RWPE2 (cell line): ENCODE data around the gene SHISA7.
"Not testable (repeated sequence)": the region's sequence is repeated elsewhere in the genome, so short reads cannot be mapped to it uniquely, and the experiment has no call there.

ENCODE experiments used
- ATAC-seq: fragments of 200-7000 bp; cut with Tn5 transposase; 3 replicates; pipeline ENCODE4 v1.9.1; 2021; ENCODE audit warnings: low read depth
- DNase-seq: peaks from one replicate; pipeline ENCODE4 v3.0.0-alpha.2; 2020; ENCODE audit warnings: low spot score
- H3K27ac ChIP-seq: fragments of 450-650 bp; 2 replicates; pipeline ENCODE4 v1.5.1; 2017; ENCODE audit warnings: mild to moderate bottlenecking; ENCODE audit not compliant: poor library complexity, severe bottlenecking
- H3K27me3 ChIP-seq: fragments of 250-450 bp; sonication (Bioruptor Pico); 2 replicates; pipeline ENCODE4 v1.5.1; 2021; ENCODE audit warnings: mild to moderate bottlenecking, moderate library complexity; ENCODE audit not compliant: insufficient read depth, poor library complexity, severe bottlenecking
- H3K36me3 ChIP-seq: fragments of 250-450 bp; sonication (Bioruptor Pico); 2 replicates; pipeline ENCODE4 v1.5.1; 2020; ENCODE audit warnings: low read depth, mild to moderate bottlenecking, moderate library complexity
- H3K4me1 ChIP-seq: fragments of 250-450 bp; sonication (Bioruptor Pico); 2 replicates; pipeline ENCODE4 v1.5.1; 2021; ENCODE audit warnings: mild to moderate bottlenecking, moderate library complexity; ENCODE audit not compliant: insufficient read depth, poor library complexity, severe bottlenecking
- H3K4me3 ChIP-seq: fragments of 250-450 bp; sonication (Bioruptor Pico); 2 replicates; pipeline ENCODE4 v1.5.1; 2021; ENCODE audit warnings: mild to moderate bottlenecking, moderate library complexity; ENCODE audit not compliant: severe bottlenecking
- H3K9me3 ChIP-seq: fragments of 250-450 bp; sonication (Bioruptor Pico); 2 replicates; pipeline ENCODE4 v1.5.1; 2021; ENCODE audit warnings: mild to moderate bottlenecking, moderate library complexity; ENCODE audit not compliant: severe bottlenecking
- CTCF ChIP-seq: fragments of 450-650 bp; IDR thresholded peaks from one replicate; pipeline ENCODE4 v1.5.1; 2017; ENCODE audit warnings: mild to moderate bottlenecking, moderate library complexity; ENCODE audit not compliant: poor library complexity, severe bottlenecking

Gene SHISA7

GRCh38 chr19:55418185-55418584 lies 24.9 kb downstream of the SHISA7 start:
- Histone ChIP-seq H3K4me3 (no peak overlapping the region), H3K27ac (no peak overlapping the region), H3K27me3 (no peaks in the 10 kb centered on the region), H3K36me3 (no peaks in the 10 kb centered on the region), H3K4me1 (no peaks in the 10 kb centered on the region), H3K9me3 (no peaks in the 10 kb centered on the region)
- ATAC-seq: peak; percentile 89
- TF ChIP-seq CTCF: peak; percentile 80
- no peak for DNase-seq

GRCh38 chr19:55410168-55410567 lies 32.9 kb downstream of the SHISA7 start:
- Histone ChIP-seq H3K4me1 (peaks cover 12% of the 10 kb centered on the region), H3K9me3 (no peaks in the 10 kb centered on the region), H3K4me3 (no peak overlapping the region), H3K27me3 (no peaks in the 10 kb centered on the region), H3K27ac (no peak overlapping the region), H3K36me3 (peaks cover 17% of the 10 kb centered on the region)
- no peak for DNase-seq
- TF ChIP-seq CTCF: no peak
- ATAC-seq: no peak

GRCh38 chr19:55409179-55409578 lies 33.9 kb downstream of the SHISA7 start:
- not testable (repeated sequence) for ATAC-seq, DNase-seq, H3K9me3 ChIP-seq, H3K27ac ChIP-seq, H3K4me3 ChIP-seq, H3K27me3 ChIP-seq
- Histone ChIP-seq H3K36me3 (peaks cover 27% of the 10 kb centered on the region), H3K4me1 (peaks cover 12% of the 10 kb centered on the region)

GRCh38 chr19:55408533-55408872 lies 34.6 kb downstream of the SHISA7 start:
- DNase-seq (no peak), ATAC-seq (no peak)
- Histone ChIP-seq H3K27me3 (no peaks in the 10 kb centered on the region), H3K27ac (peak overlapping the region; percentile 80), H3K9me3 (no peaks in the 10 kb centered on the region), H3K36me3 (peaks cover 34% of the 10 kb centered on the region), H3K4me1 (peaks cover 12% of the 10 kb centered on the region), H3K4me3 (peak overlapping the region; percentile 87)
- TF ChIP-seq CTCF: no peak

- Histone ChIP-seq H3K27me3 (no peaks in the 10 kb centered on the region), H3K4me1 (peaks cover 12% of the 10 kb centered on the region), H3K36me3 (peaks cover 39% of the 10 kb centered on the region), H3K4me3 (peak overlapping the region; percentile 87), H3K9me3 (no peaks in the 10 kb centered on the region), H3K27ac (peak overlapping the region; percentile 80)
- peak; percentile 94 for ATAC-seq
- no peak for TF ChIP-seq CTCF
- DNase-seq: peak; percentile 96
These were observed 35.1 kb downstream of the SHISA7 start for GRCh38 chr19:55407800-55408532.

GRCh38 chr19:55407550-55407799 lies 35.6 kb downstream of the SHISA7 start, which contains the start of gene UBE2S:
TSS of gene UBE2S (minus strand) at chr19:55407788. CDS start at chr19:55407589, 199 bp downstream.
- Histone ChIP-seq H3K27ac (peak within 1 kb of the TSS; percentile 80), H3K4me1 (peaks cover 12% of the 10 kb centered on the region), H3K4me3 (peak within 1 kb of the TSS; percentile 87), H3K36me3 (peaks cover 44% of the 10 kb centered on the region)
- not testable (repeated sequence) for H3K9me3 ChIP-seq, H3K27me3 ChIP-seq, DNase-seq
- peak; percentile 69 for ATAC-seq
